HepG2 (cell line): ENCODE measurements around the gene MICAL3. TPM values are rescaled to one million over a fixed set of nuclear protein-coding genes. Genes with fewer than 3 reads are reported as not detected.

Source experiments
- HDAC6 ChIP-seq: fragments of 200-600 bp; sonication (generic); IDR thresholded peaks from 2 replicates; pipeline ENCODE4 v1.7.0; 2017; ENCODE audit warnings: mild to moderate bottlenecking, antibody characterized with exemption, low read length, low read depth
- KIAA2018 ChIP-seq: sonication (generic); formaldehyde crosslinking; IDR thresholded peaks from 2 replicates; pipeline ENCODE4 v1.5.0; 2020; ENCODE audit warnings: mild to moderate bottlenecking, missing genetic modification reagents, borderline replicate concordance
- KLF15 ChIP-seq: sonication (generic); formaldehyde crosslinking; IDR thresholded peaks from 2 replicates; pipeline ENCODE4 v1.8.1; 2023; ENCODE audit warnings: borderline replicate concordance, mild to moderate bottlenecking, inconsistent platforms, missing genetic modification reagents, mixed read lengths
- MZF1 ChIP-seq: sonication (generic); formaldehyde crosslinking; IDR thresholded peaks from 2 replicates; pipeline ENCODE4 v1.8.1; 2023; ENCODE audit warnings: mild to moderate bottlenecking, missing genetic modification reagents, borderline replicate concordance
- NFRKB ChIP-seq: fragments of 450-650 bp; IDR thresholded peaks from 2 replicates; pipeline ENCODE4 v1.6.1; 2017
- RXRB ChIP-seq: IDR thresholded peaks from 2 replicates; pipeline ENCODE4 v1.6.1; 2016; ENCODE audit warnings: borderline replicate concordance, missing genetic modification reagents, missing compliant biosample characterization
- SIN3A ChIP-seq: IDR thresholded peaks from 2 replicates; pipeline ENCODE4 v1.6.1; 2011; ENCODE audit warnings: low read depth, mild to moderate bottlenecking, control low read depth, low read length, borderline replicate concordance
- SOX13 ChIP-seq, 3 experiments: fragments of 450-650 bp in 1 of 3; sonication (generic) in 1 of 3; formaldehyde crosslinking in 1 of 3; IDR thresholded peaks in 2 of 3; conservative IDR thresholded peaks in 1 of 3; 2 replicates each; pipeline versions ENCODE4 v1.5.0 to v1.6.1; 2016 to 2020; ENCODE audit warnings: antibody characterized with exemption in 1 of 3, mild to moderate bottlenecking in 1 of 3, missing compliant biosample characterization in 1 of 3, missing genetic modification reagents in 1 of 3, moderate library complexity in 1 of 3
- SP5 ChIP-seq: IDR thresholded peaks from 2 replicates; pipeline ENCODE4 v1.6.1; 2016; ENCODE audit warnings: low read depth, borderline replicate concordance
- U2AF2 ChIP-seq: fragments of 200-400 bp; formaldehyde crosslinking; IDR thresholded peaks from 2 replicates; pipeline ENCODE4 v1.6.1; 2017; ENCODE audit warnings: low read depth, mild to moderate bottlenecking, low read length
- XBP1 ChIP-seq: sonication (generic); formaldehyde crosslinking; IDR thresholded peaks from 2 replicates; pipeline ENCODE4 v1.5.0; 2020; ENCODE audit warnings: missing genetic modification reagents
- ZFAT ChIP-seq: sonication (generic); formaldehyde crosslinking; conservative IDR thresholded peaks from 2 replicates; pipeline ENCODE4 v1.8.1; 2023; ENCODE audit warnings: missing genetic modification reagents, inconsistent platforms
- ZFX ChIP-seq: sonication (generic); formaldehyde crosslinking; IDR thresholded peaks from 2 replicates; pipeline ENCODE4 v1.4.0; 2020; ENCODE audit warnings: mild to moderate bottlenecking, low read depth, missing genetic modification reagents, moderate library complexity
- ZNF224 ChIP-seq: sonication (generic); formaldehyde crosslinking; IDR thresholded peaks from 2 replicates; pipeline ENCODE4 v1.5.0; 2020; ENCODE audit warnings: mild to moderate bottlenecking, missing genetic modification reagents
- ZNF441 ChIP-seq: sonication (generic); formaldehyde crosslinking; IDR thresholded peaks from 2 replicates; pipeline ENCODE4 v1.7.0; 2021; ENCODE audit warnings: missing genetic modification reagents, borderline replicate concordance
- ZNF451 ChIP-seq: sonication (generic); formaldehyde crosslinking; IDR thresholded peaks from 2 replicates; pipeline ENCODE4 v1.5.0; 2020; ENCODE audit warnings: mild to moderate bottlenecking, missing genetic modification reagents
- ZNF615 ChIP-seq: sonication (generic); formaldehyde crosslinking; IDR thresholded peaks from 2 replicates; pipeline ENCODE4 v1.5.0; 2020; ENCODE audit warnings: mild to moderate bottlenecking, missing genetic modification reagents, borderline replicate concordance
- ZNF619 ChIP-seq: sonication (generic); formaldehyde crosslinking; IDR thresholded peaks from 2 replicates; pipeline ENCODE4 v1.4.0; 2020; ENCODE audit warnings: mild to moderate bottlenecking, missing genetic modification reagents
- ZSCAN12 ChIP-seq: sonication (generic); formaldehyde crosslinking; IDR thresholded peaks from 2 replicates; pipeline ENCODE4 v1.9.0; 2021; ENCODE audit warnings: mild to moderate bottlenecking, missing genetic modification reagents
- ZSCAN30 ChIP-seq: sonication (generic); formaldehyde crosslinking; IDR thresholded peaks from 2 replicates; pipeline ENCODE4 v1.5.0; 2020; ENCODE audit warnings: mild to moderate bottlenecking, missing genetic modification reagents
- polyA plus RNA-seq, 8 experiments: library from polyadenylated mRNA; depleted of rRNA in 3 of 8; stranded (reverse) in 7 of 8; unstranded in 1 of 8; fragments of >200 nt; fragmentation: Illumina TruSeq in 4 of 8; extraction: Trizol in 4 of 8; gene quantifications; 2 replicates each; pipeline versions ENCODE4 v1.2.1 to v1.2.3, GENCODE V29; 2011 to 2016; ENCODE audit warnings: low read depth in 4 of 8, missing spikeins in 1 of 8, mixed read lengths in 1 of 8; ENCODE audit not compliant: insufficient read depth in 1 of 8
- total RNA-seq, 5 experiments: library from RNA; depleted of rRNA; stranded (reverse); fragments of >200 nt; fragmentation: Illumina TruSeq; extraction: Trizol; gene quantifications; 2 replicates each; pipeline ENCODE4 v1.2.3, GENCODE V29; 2016; ENCODE audit warnings: low read depth in 1 of 5

Gene MICAL3
- total and polyA plus RNA-seq, 2 of the 13 experiments (the other 11 are each of a cell fraction or from before 2014, with no cell fraction given): 5.3 to 12.5 TPM

- TF ChIP-seq MZF1 (CRISPR knock-in tag): no peak
- TF ChIP-seq ZFAT (CRISPR knock-in tag): no peak
- 0 out of 2 replicates have a peak, but pooled peaks have one; percentile 34 for TF ChIP-seq XBP1 (CRISPR knock-in tag)
- no peak for TF ChIP-seq NFRKB
- no peak for TF ChIP-seq ZSCAN12 (CRISPR knock-in tag)
- no peak for TF ChIP-seq U2AF2
- TF ChIP-seq ZNF619 (CRISPR knock-in tag): no peak; the same call in 1 of the 2 replicates
- peak; percentile 33; the same call in 1 of the 2 replicates for TF ChIP-seq SP5
- TF ChIP-seq ZFX: peak; percentile 64
- TF ChIP-seq ZNF451 (CRISPR knock-in tag): no peak
- no peak for TF ChIP-seq ZSCAN30
- no peak for TF ChIP-seq ZNF615 (CRISPR knock-in tag)
- peak; percentile 27; the same call in 1 of the 2 replicates for TF ChIP-seq ZNF441 (CRISPR knock-in tag)
- no peak for TF ChIP-seq SOX13 (IDR thresholded peaks at IDR 0.05)
- TF ChIP-seq SOX13 (CRISPR knock-in tag; conservative IDR thresholded peaks at IDR 0.05 in 1 of 2, IDR thresholded peaks at IDR 0.05 in 1 of 2): 0 out of 4 replicates have a peak, but pooled peaks of 1 of the 2 experiments have one; percentile 19
- peak; percentile 14; the same call in 1 of the 2 replicates for TF ChIP-seq RXRB (CRISPR knock-in tag)
- no peak for TF ChIP-seq KIAA2018 (CRISPR knock-in tag)
- TF ChIP-seq KLF15 (CRISPR knock-in tag): peak; percentile 47; the same call in 1 of the 2 replicates
- TF ChIP-seq SIN3A: peak; percentile 88; the same call in 1 of the 2 replicates
- TF ChIP-seq ZNF224 (CRISPR knock-in tag): no peak
- TF ChIP-seq HDAC6: no peak
Observed at GRCh38 chr22:17773606-17774205, 250.7 kb downstream of the MICAL3 start (continued).
